ENCODE measurements around the gene HS1BP3.

- TF ChIP-seq CTCF (conservative IDR thresholded peaks at IDR 0.05; ENCODE audit: low read depth, low read length) (no peak), EZH2 (IDR thresholded peaks at IDR 0.05; ENCODE audit: low read length, unreplicated experiment) (no peak), EZH2phosphoT487 (IDR thresholded peaks at IDR 0.05; ENCODE audit: borderline replicate concordance, low read length) (no peak)
These were observed 12.9 kb downstream of the HS1BP3 start for GRCh38 chr2:20638014-20638413.

Measured in PC-3 (cell line).